IMR-90 (cell line): ENCODE measurements around the gene AKT2. TPM values are rescaled to one million over a fixed set of nuclear protein-coding genes. Genes with fewer than 3 reads are reported as not detected.

Experiments
- ATAC-seq: fragments of 200-7000 bp; cut with Tn5 transposase; 2 replicates; pipeline ENCODE4 v1.9.1; 2020; ENCODE audit warnings: low read depth, mild to moderate bottlenecking, moderate library complexity
- BruUV-seq: library from RNA; stranded (reverse); fragments of 400-500 nt; replicated peaks from 2 replicates; lab custom pipeline; 2021; lab: Mats Ljungman, UMichigan
- CTCF ChIA-PET: fragments of 300-600 bp; formaldehyde crosslinking; extraction: SDS; loops from one replicate; lab custom pipeline; 2021; ENCODE audit warnings: antibody characterized with exemption; lab: Yijun Ruan, JAX
- POLR2A ChIA-PET: fragments of 300-600 bp; sonication (Branson Sonifier 250); formaldehyde crosslinking; loops from one replicate; lab custom pipeline; 2022; ENCODE audit warnings: antibody characterized with exemption; ENCODE audit not compliant: unreplicated experiment; lab: Charles Lee
- DNase-seq: peaks from one replicate; pipeline ENCODE4 v3.0.0; 2013
- H2AFZ ChIP-seq: replicated peaks from 2 replicates; pipeline ENCODE3; 2013; ENCODE audit warnings: low read length, mild to moderate bottlenecking; ENCODE audit not compliant: poor library complexity
- H2AK5ac ChIP-seq: 2 replicates; pipeline ENCODE4 v1.6.1; 2013; ENCODE audit warnings: low read depth, low read length, inconsistent platforms
- H2AK9ac ChIP-seq: replicated peaks from 2 replicates; pipeline ENCODE3; 2013; ENCODE audit warnings: mild to moderate bottlenecking, low read depth, low read length, moderate library complexity; ENCODE audit not compliant: poor library complexity
- H2BK120ac ChIP-seq: 2 replicates; pipeline ENCODE4 v1.6.1; 2013; ENCODE audit warnings: low read depth, low read length, inconsistent platforms
- H2BK15ac ChIP-seq: 3 replicates; pipeline ENCODE4 v1.6.1; 2013; ENCODE audit warnings: low read depth, low read length, inconsistent platforms
- H2BK20ac ChIP-seq: 2 replicates; pipeline ENCODE4 v1.6.1; 2013; ENCODE audit warnings: low read depth, mild to moderate bottlenecking, inconsistent platforms, low read length, moderate library complexity
- H2BK5ac ChIP-seq: 2 replicates; pipeline ENCODE4 v1.6.1; 2013; ENCODE audit warnings: mild to moderate bottlenecking, low read depth, low read length, inconsistent platforms; ENCODE audit not compliant: poor library complexity, severe bottlenecking
- H3K14ac ChIP-seq: replicated peaks from 2 replicates; pipeline ENCODE4 v1.6.1; 2013; ENCODE audit warnings: low read depth, low read length, inconsistent platforms
- H3K18ac ChIP-seq: 2 replicates; pipeline ENCODE4 v1.6.1; 2013; ENCODE audit warnings: low read depth, low read length, control low read depth
- H3K23ac ChIP-seq: 2 replicates; pipeline ENCODE4 v1.6.1; 2013; ENCODE audit warnings: low read depth, low read length, inconsistent platforms
- H3K27ac ChIP-seq: 2 replicates; pipeline ENCODE4 v1.5.1; 2013; ENCODE audit warnings: mild to moderate bottlenecking, control low read depth, low read length; ENCODE audit not compliant: insufficient read depth
- H3K27me3 ChIP-seq: 2 replicates; pipeline ENCODE4 v1.6.1; 2013; ENCODE audit warnings: low read length; ENCODE audit not compliant: control insufficient read depth, insufficient read depth
- H3K36me3 ChIP-seq: 2 replicates; pipeline ENCODE4 v1.6.1; 2013; ENCODE audit warnings: low read length, mixed read lengths; ENCODE audit not compliant: control insufficient read depth, insufficient read depth
- H3K4ac ChIP-seq: 2 replicates; pipeline ENCODE4 v1.6.1; 2013; ENCODE audit warnings: low read depth, low read length, inconsistent platforms
- H3K4me1 ChIP-seq: 2 replicates; pipeline ENCODE4 v1.6.1; 2013; ENCODE audit warnings: low read length, mixed read lengths; ENCODE audit not compliant: control insufficient read depth, insufficient read depth
- H3K4me2 ChIP-seq: 2 replicates; pipeline ENCODE4 v1.6.1; 2013; ENCODE audit warnings: low read depth, mild to moderate bottlenecking, control low read depth, low read length, moderate library complexity
- H3K4me3 ChIP-seq: 2 replicates; pipeline ENCODE4 v1.5.1; 2013; ENCODE audit warnings: low read depth, mild to moderate bottlenecking, control low read depth, low read length, moderate library complexity; ENCODE audit not compliant: insufficient read depth
- H3K56ac ChIP-seq: 2 replicates; pipeline ENCODE4 v1.6.1; 2013; ENCODE audit warnings: low read length, inconsistent platforms; ENCODE audit not compliant: insufficient read depth; ENCODE audit errors: extremely low read depth
- H3K79me1 ChIP-seq, 2 experiments: 2 replicates each; pipeline ENCODE4 v1.6.1; 2013; ENCODE audit warnings: low read length in 2 of 2, inconsistent platforms in 1 of 2, low read depth in 1 of 2
- H3K9ac ChIP-seq: 2 replicates; pipeline ENCODE4 v1.6.1; 2013; ENCODE audit warnings: low read depth, low read length, control low read depth
- H3K9me1 ChIP-seq: 2 replicates; pipeline ENCODE4 v1.6.1; 2013; ENCODE audit warnings: low read length, inconsistent platforms; ENCODE audit not compliant: insufficient read depth
- H3K9me3 ChIP-seq: 2 replicates; pipeline ENCODE4 v1.6.1; 2013; ENCODE audit warnings: low read length; ENCODE audit not compliant: control insufficient read depth, insufficient read depth
- H4K20me1 ChIP-seq: 2 replicates; pipeline ENCODE4 v1.6.1; 2013; ENCODE audit warnings: low read length, inconsistent platforms; ENCODE audit not compliant: insufficient read depth
- H4K5ac ChIP-seq: 2 replicates; pipeline ENCODE4 v1.6.1; 2013; ENCODE audit warnings: mild to moderate bottlenecking, low read depth, low read length, control low read depth
- H4K8ac ChIP-seq, 2 experiments: 2 replicates each; pipeline ENCODE4 v1.6.1; 2013; ENCODE audit warnings: low read depth in 2 of 2, low read length in 2 of 2, control low read depth in 1 of 2, inconsistent platforms in 1 of 2
- H4K91ac ChIP-seq: 2 replicates; pipeline ENCODE4 v1.6.1; 2013; ENCODE audit warnings: low read depth, low read length, inconsistent platforms; ENCODE audit not compliant: insufficient read depth
- BHLHE40 ChIP-seq: fragments of 150-350 bp; IDR thresholded peaks from 2 replicates; pipeline ENCODE4 v1.6.1; 2016; ENCODE audit warnings: mild to moderate bottlenecking, low read depth, low read length
- CEBPB ChIP-seq: IDR thresholded peaks from 2 replicates; pipeline ENCODE4 v1.6.1; 2012; ENCODE audit warnings: low read depth, low read length, improper control_type of control experiment
- CHD1 ChIP-seq: IDR thresholded peaks from 2 replicates; pipeline ENCODE4 v1.6.1; 2012; ENCODE audit warnings: low read depth, low read length, improper control_type of control experiment
- CTCF ChIP-seq: conservative IDR thresholded peaks from 2 replicates; pipeline ENCODE4 v1.5.1; 2012; ENCODE audit warnings: mild to moderate bottlenecking, low read depth, low read length, improper control_type of control experiment
- ELK1 ChIP-seq: fragments of 150-350 bp; IDR thresholded peaks from 2 replicates; pipeline ENCODE4 v1.6.1; 2016; ENCODE audit warnings: low read depth, mild to moderate bottlenecking, low read length, moderate library complexity, borderline replicate concordance
- FOS ChIP-seq: fragments of 150-350 bp; IDR thresholded peaks from 2 replicates; pipeline ENCODE4 v1.6.1; 2016; ENCODE audit warnings: low read depth, low read length
- MAFK ChIP-seq: IDR thresholded peaks from 2 replicates; pipeline ENCODE4 v1.6.1; 2012; ENCODE audit warnings: low read depth, low read length, improper control_type of control experiment
- MAZ ChIP-seq: IDR thresholded peaks from 2 replicates; pipeline ENCODE4 v1.6.1; 2012; ENCODE audit warnings: low read depth, mild to moderate bottlenecking, low read length, improper control_type of control experiment, moderate library complexity, borderline replicate concordance
- MXI1 ChIP-seq: IDR thresholded peaks from 2 replicates; pipeline ENCODE4 v1.6.1; 2012; ENCODE audit warnings: low read depth, mild to moderate bottlenecking, low read length, moderate library complexity, borderline replicate concordance
- NFE2L2 ChIP-seq: fragments of 150-350 bp; IDR thresholded peaks from 2 replicates; pipeline ENCODE4 v1.6.1; 2016; ENCODE audit warnings: low read depth, mild to moderate bottlenecking, low read length
- POLR2A ChIP-seq: IDR thresholded peaks from 2 replicates; pipeline ENCODE4 v1.6.1; 2012; ENCODE audit warnings: mild to moderate bottlenecking, low read depth, low read length
- RAD21 ChIP-seq: IDR thresholded peaks from 2 replicates; pipeline ENCODE4 v1.6.1; 2012; ENCODE audit warnings: low read length, improper control_type of control experiment
- RCOR1 ChIP-seq: IDR thresholded peaks from 2 replicates; pipeline ENCODE4 v1.6.1; 2012; ENCODE audit warnings: mild to moderate bottlenecking, low read length, improper control_type of control experiment; ENCODE audit not compliant: insufficient replicate concordance
- RFX5 ChIP-seq: IDR thresholded peaks from 2 replicates; pipeline ENCODE4 v1.8.0; 2012; ENCODE audit warnings: low read depth, mild to moderate bottlenecking, low read length, moderate library complexity
- SMC3 ChIP-seq: fragments of 150-350 bp; IDR thresholded peaks from 2 replicates; pipeline ENCODE4 v1.6.1; 2016; ENCODE audit warnings: low read depth, mild to moderate bottlenecking, antibody characterized with exemption, low read length, moderate library complexity
- USF2 ChIP-seq: fragments of 150-350 bp; IDR thresholded peaks from 2 replicates; pipeline ENCODE4 v1.6.1; 2017; ENCODE audit warnings: mild to moderate bottlenecking, antibody characterized with exemption, low read length, low read depth
- WGBS, 2 experiments: methylation state at CpG; one replicate each; pipeline versions ENCODE4 v1.1.5 to v1.1.7; 2013; ENCODE audit warnings: missing lambda C conversion rate in 2 of 2; ENCODE audit not compliant: insufficient read length in 1 of 2; ENCODE audit errors: extremely low coverage in 2 of 2; 5-methylcytosine and 5-hydroxymethylcytosine counted together
- dilution Hi-C: fragments of 300-500 bp; cut with HindIII; formaldehyde crosslinking; loops from one replicate; pipeline ENCODE4 v1.14.3; 2018; ENCODE audit warnings: low sequenced_read_pairs; ENCODE audit not compliant: unreplicated experiment
- in situ Hi-C: fragments of 300-500 bp; cut with MboI; formaldehyde crosslinking; loops from 3 replicates; pipeline ENCODE4 v1.14.3; 2019; ENCODE audit warnings: low sequenced_read_pairs, inconsistent platforms, mixed read lengths
- intact Hi-C: fragments of 100-400 bp; cut with micrococcal nuclease; formaldehyde crosslinking; loops from 2 replicates; pipeline ENCODE4 v1.10.0; 2022
- polyA plus RNA-seq, 3 experiments: library from polyadenylated mRNA; depleted of rRNA; stranded (reverse); fragments of >200 nt; gene quantifications; 2 replicates each; pipeline ENCODE4 v1.2.3, GENCODE V29; 2012; ENCODE audit warnings: low replicate concordance in 1 of 3
- total RNA-seq: library from RNA; depleted of rRNA; stranded (reverse); fragments of >200 nt; gene quantifications from 2 replicates; pipeline ENCODE4 v1.2.3, GENCODE V29; 2012

Gene AKT2
- total and polyA plus RNA-seq, 2 of the 4 experiments (the other 2 are of a cell fraction): 61.5 to 104 TPM

- H4K5ac ChIP-seq: no peak overlapping the region
- H3K27me3 ChIP-seq: no peaks in the 10 kb centered on the region
- no peak overlapping the region for H3K56ac ChIP-seq
- H2BK120ac ChIP-seq: no peak overlapping the region
- no peak overlapping the region for H3K27ac ChIP-seq
- in situ Hi-C loops (no loop called here), intact Hi-C loops (no loop called here), dilution Hi-C loops (no loop called here)
- TF ChIP-seq USF2 (no peak), ELK1 (no peak), FOS (no peak), BHLHE40 (no peak), MXI1 (no peak), POLR2A (no peak), CEBPB (no peak), CHD1 (no peak), RCOR1 (no peak), MAFK (no peak), RFX5 (no peak), RAD21 (no peak), SMC3 (no peak), NFE2L2 (no peak), CTCF (no peak), MAZ (no peak)
- H3K4me3 ChIP-seq: no peak overlapping the region
- H2BK20ac ChIP-seq: no peak overlapping the region
- H3K14ac ChIP-seq: no peak overlapping the region
- ChIA-PET POLR2A (interaction anchor here (0.8 kb wide), 1 partner anchor 866 kb away, joined by 12 read pairs; no protein-coding TSS in a partner anchor), CTCF (no interaction called here)
- H3K4me2 ChIP-seq: no peak overlapping the region
- peaks cover 7% of the 10 kb centered on the region; the same call in 1 of the 2 replicates for H3K36me3 ChIP-seq
- no peak overlapping the region for H4K91ac ChIP-seq
- no CpG with 5 or more reads among the region's 4 CpGs for WGBS, 2 experiments
- H3K79me1 ChIP-seq: peaks cover 43 to 93% of the 10 kb centered on the region in 2 experiments
- H3K23ac ChIP-seq: no peak overlapping the region
- H2BK15ac ChIP-seq: no peak overlapping the region
- DNase-seq (no peak), ATAC-seq (no peak)
- no TSS peak for BruUV-seq
- H3K4ac ChIP-seq: no peak overlapping the region
- peaks cover 13% of the 10 kb centered on the region for H3K4me1 ChIP-seq
- no peaks in the 10 kb centered on the region for H3K9me3 ChIP-seq
- no peak overlapping the region for H3K9ac ChIP-seq
- no peak overlapping the region for H2AK5ac ChIP-seq
- peaks cover 77% of the 10 kb centered on the region for H4K20me1 ChIP-seq
- no peak overlapping the region for H3K18ac ChIP-seq
- no peak overlapping the region for H2AK9ac ChIP-seq
- H2AFZ ChIP-seq: no peak overlapping the region
- no peak overlapping the region for H2BK5ac ChIP-seq
- peaks cover 23% of the 10 kb centered on the region; the same call in 1 of the 2 replicates for H3K9me1 ChIP-seq
- no peak overlapping the region for H4K8ac ChIP-seq
These were observed 13.4 kb downstream of the AKT2 start for GRCh38 chr19:40271706-40272105.
